Measurements from ENCODE around the gene BIN2.

GRCh38 chr12:51234530-51234929, 89.4 kb downstream of the BIN2 start:
- TF ChIP-seq, protein P1, sequence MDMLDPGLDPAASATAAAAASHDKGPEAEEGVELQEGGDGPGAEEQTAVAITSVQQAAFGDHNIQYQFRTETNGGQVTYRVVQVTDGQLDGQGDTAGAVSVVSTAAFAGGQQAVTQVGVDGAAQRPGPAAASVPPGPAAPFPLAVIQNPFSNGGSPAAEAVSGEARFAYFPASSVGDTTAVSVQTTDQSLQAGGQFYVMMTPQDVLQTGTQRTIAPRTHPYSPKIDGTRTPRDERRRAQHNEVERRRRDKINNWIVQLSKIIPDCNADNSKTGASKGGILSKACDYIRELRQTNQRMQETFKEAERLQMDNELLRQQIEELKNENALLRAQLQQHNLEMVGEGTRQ (IDR thresholded peaks at IDR 0.05; ENCODE audit: borderline replicate concordance, low read depth, low read length) = no peak
- TF ChIP-seq, protein P2, sequence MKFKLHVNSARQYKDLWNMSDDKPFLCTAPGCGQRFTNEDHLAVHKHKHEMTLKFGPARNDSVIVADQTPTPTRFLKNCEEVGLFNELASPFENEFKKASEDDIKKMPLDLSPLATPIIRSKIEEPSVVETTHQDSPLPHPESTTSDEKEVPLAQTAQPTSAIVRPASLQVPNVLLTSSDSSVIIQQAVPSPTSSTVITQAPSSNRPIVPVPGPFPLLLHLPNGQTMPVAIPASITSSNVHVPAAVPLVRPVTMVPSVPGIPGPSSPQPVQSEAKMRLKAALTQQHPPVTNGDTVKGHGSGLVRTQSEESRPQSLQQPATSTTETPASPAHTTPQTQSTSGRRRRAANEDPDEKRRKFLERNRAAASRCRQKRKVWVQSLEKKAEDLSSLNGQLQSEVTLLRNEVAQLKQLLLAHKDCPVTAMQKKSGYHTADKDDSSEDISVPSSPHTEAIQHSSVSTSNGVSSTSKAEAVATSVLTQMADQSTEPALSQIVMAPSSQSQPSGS (IDR thresholded peaks at IDR 0.05; ENCODE audit: low read length) = no peak
- TF ChIP-seq, protein P3, sequence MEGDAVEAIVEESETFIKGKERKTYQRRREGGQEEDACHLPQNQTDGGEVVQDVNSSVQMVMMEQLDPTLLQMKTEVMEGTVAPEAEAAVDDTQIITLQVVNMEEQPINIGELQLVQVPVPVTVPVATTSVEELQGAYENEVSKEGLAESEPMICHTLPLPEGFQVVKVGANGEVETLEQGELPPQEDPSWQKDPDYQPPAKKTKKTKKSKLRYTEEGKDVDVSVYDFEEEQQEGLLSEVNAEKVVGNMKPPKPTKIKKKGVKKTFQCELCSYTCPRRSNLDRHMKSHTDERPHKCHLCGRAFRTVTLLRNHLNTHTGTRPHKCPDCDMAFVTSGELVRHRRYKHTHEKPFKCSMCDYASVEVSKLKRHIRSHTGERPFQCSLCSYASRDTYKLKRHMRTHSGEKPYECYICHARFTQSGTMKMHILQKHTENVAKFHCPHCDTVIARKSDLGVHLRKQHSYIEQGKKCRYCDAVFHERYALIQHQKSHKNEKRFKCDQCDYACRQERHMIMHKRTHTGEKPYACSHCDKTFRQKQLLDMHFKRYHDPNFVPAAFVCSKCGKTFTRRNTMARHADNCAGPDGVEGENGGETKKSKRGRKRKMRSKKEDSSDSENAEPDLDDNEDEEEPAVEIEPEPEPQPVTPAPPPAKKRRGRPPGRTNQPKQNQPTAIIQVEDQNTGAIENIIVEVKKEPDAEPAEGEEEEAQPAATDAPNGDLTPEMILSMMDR (IDR thresholded peaks at IDR 0.05 in 2 of 3, conservative IDR thresholded peaks at IDR 0.05 in 1 of 3; ENCODE audit: control insufficient read depth in 2 of 3, extremely low read depth in 1 of 3, insufficient read depth in 1 of 3, low read depth in 3 of 3, low read length in 3 of 3) = no peak
